T-cell (primary cell): Measurements from ENCODE around the gene RASA1. TPM values are rescaled to one million over a fixed set of nuclear protein-coding genes. Genes with fewer than 3 reads are reported as not detected.
A peak's percentile ranks its signal among the peaks of the same experiment; 100 is the strongest.

Experiments used
- ATAC-seq, 4 experiments: fragments of 200-7000 bp in 3 of 4; fragments of 150-1000 bp in 1 of 4; cut with Tn5 transposase; replicated peaks in 1 of 4; 1 replicate in 3 of 4; 2 replicates in 1 of 4; pipeline ENCODE4 v1.10.0; 2021; ENCODE audit warnings: moderate library complexity in 3 of 4, mild to moderate bottlenecking in 2 of 4, moderate number of reproducible peaks in 1 of 4
- CTCF ChIA-PET, 2 donors: fragments of 300-600 bp; sonication (Branson Sonifier 250); formaldehyde crosslinking; loops; one replicate each; lab custom pipeline; 2022; ENCODE audit warnings: antibody characterized with exemption in 2 of 2; lab: Charles Lee
- POLR2A ChIA-PET, 2 donors: fragments of 300-600 bp; sonication (Branson Sonifier 250); formaldehyde crosslinking; loops; one replicate each; lab custom pipeline; 2022; ENCODE audit warnings: antibody characterized with exemption in 2 of 2; lab: Charles Lee
- DNase-seq, 35 experiments: peaks; one replicate each; pipeline versions ENCODE4 v3.0.0 to v3.0.0-alpha.2; 2013 to 2023
- H3K27ac ChIP-seq: one replicate; pipeline ENCODE4 v1.5.1; 2013; ENCODE audit warnings: low read length
- H3K27me3 ChIP-seq, 2 experiments: replicated peaks in 1 of 2; 1 replicate in 1 of 2; 2 replicates in 1 of 2; pipeline versions ENCODE4 v1.6.1 to v1.7.0; 2013; ENCODE audit warnings: low read length in 1 of 2, mixed read lengths in 1 of 2; ENCODE audit not compliant: control insufficient read depth in 2 of 2, insufficient read depth in 2 of 2; ENCODE audit errors: extremely low read depth in 1 of 2
- H3K36me3 ChIP-seq, 2 donors: 1 replicate in 1 of 2; 2 replicates in 1 of 2; pipeline versions ENCODE4 v1.6.1 to v1.7.0; 2013; ENCODE audit warnings: low read length in 1 of 2; ENCODE audit not compliant: control insufficient read depth in 2 of 2, insufficient read depth in 1 of 2; ENCODE audit errors: extremely low read depth in 1 of 2
- H3K4me1 ChIP-seq, 2 experiments: 1 replicate in 1 of 2; 2 replicates in 1 of 2; pipeline versions ENCODE4 v1.6.1 to v1.7.0; 2013; ENCODE audit warnings: low read length in 2 of 2, mixed read lengths in 1 of 2; ENCODE audit not compliant: insufficient read depth in 2 of 2, control insufficient read depth in 1 of 2; ENCODE audit errors: extremely low read depth in 1 of 2
- H3K4me3 ChIP-seq, 2 donors: 1 replicate in 1 of 2; 2 replicates in 1 of 2; pipeline versions ENCODE4 v1.5.1 to v1.7.0; 2013; ENCODE audit warnings: mild to moderate bottlenecking in 2 of 2, low read length in 1 of 2, moderate library complexity in 1 of 2; ENCODE audit not compliant: control insufficient read depth in 1 of 2; ENCODE audit errors: extremely low read depth in 1 of 2
- H3K9me3 ChIP-seq: 2 replicates; pipeline ENCODE4 v1.7.0; 2013
- H3K27ac Mint-ChIP-seq, 2 donors: one replicate each; pipeline ENCODE4 v1.8.0; 2020 to 2021; ENCODE audit warnings: mild to moderate bottlenecking in 2 of 2, mixed read lengths in 2 of 2
- H3K27me3 Mint-ChIP-seq, 2 donors: one replicate each; pipeline ENCODE4 v1.8.0; 2021 to 2022; ENCODE audit warnings: mixed read lengths in 2 of 2
- H3K36me3 Mint-ChIP-seq: one replicate; pipeline ENCODE4 v1.8.0; 2021; ENCODE audit warnings: mixed read lengths
- H3K4me1 Mint-ChIP-seq, 3 donors: one replicate each; pipeline ENCODE4 v1.8.0; 2020 to 2022; ENCODE audit warnings: mixed read lengths in 3 of 3, mild to moderate bottlenecking in 1 of 3
- H3K4me3 Mint-ChIP-seq, 3 donors: one replicate each; pipeline ENCODE4 v1.8.0; 2020 to 2022; ENCODE audit warnings: mild to moderate bottlenecking in 3 of 3, mixed read lengths in 3 of 3, moderate library complexity in 3 of 3
- H3K9me3 Mint-ChIP-seq, 3 donors: one replicate each; pipeline ENCODE4 v1.8.0; 2020 to 2022; ENCODE audit warnings: mixed read lengths in 3 of 3
- WGBS: methylation state at CpG from one replicate; pipeline ENCODE4 v1.1.5; 2013; ENCODE audit warnings: missing lambda C conversion rate; ENCODE audit not compliant: insufficient coverage; 5-methylcytosine and 5-hydroxymethylcytosine counted together
- total RNA-seq, 35 experiments: library from RNA in 6 of 35; stranded (reverse) in 6 of 35; fragments of 120-200 nt in 1 of 35; gene quantifications; one replicate each; pipeline versions ENCODE4 v1.2.1 to v1.2.4 and lab custom pipeline; 2013 to 2026

The RASA1 gene
- total RNA-seq, 5 donors from 2014 or later (not counting 1 experiment from before 2014, with no cell fraction given): 23.9 to 32.5 (median 24.7) TPM

- no peak for DNase-seq
- H3K27ac Mint-ChIP-seq: peak overlapping the region; percentile 56 to 58
- no CpG with 5 or more reads among the region's 2 CpGs for WGBS
- no peaks in the 10 kb centered on the region for H3K9me3 Mint-ChIP-seq
- no peaks in the 10 kb centered on the region for H3K9me3 ChIP-seq
- H3K27me3 Mint-ChIP-seq: no peaks in the 10 kb centered on the region
- H3K36me3 Mint-ChIP-seq: peaks cover 14% of the 10 kb centered on the region
- ChIA-PET POLR2A (interaction anchor here in 1 of 2 donors (0.6 kb wide), 1 partner anchor 73 kb away, joined by 3 read pairs; no protein-coding TSS in a partner anchor), CTCF (interaction anchor here in 1 of 2 donors (0.7 to 1.1 kb wide), 4 partner anchors 9 to 1253 kb away, joined by 3 to 7 read pairs (median 3); no protein-coding TSS in a partner anchor)
- no peak overlapping the region for H3K4me3 Mint-ChIP-seq
- no peaks in the 10 kb centered on the region for H3K27me3 ChIP-seq
- no peak for ATAC-seq
- peaks cover 2 to 15% of the 10 kb centered on the region in 2 experiments for H3K4me1 ChIP-seq
- no peak overlapping the region for H3K4me3 ChIP-seq
- no peaks in the 10 kb centered on the region for H3K36me3 ChIP-seq
- no peak overlapping the region for H3K27ac ChIP-seq
- peaks cover 64 to 70% (median 69%) of the 10 kb centered on the region in 3 donors for H3K4me1 Mint-ChIP-seq
Observed at GRCh38 chr5:87327998-87328397, 60.3 kb downstream of the RASA1 start.

DNA sequence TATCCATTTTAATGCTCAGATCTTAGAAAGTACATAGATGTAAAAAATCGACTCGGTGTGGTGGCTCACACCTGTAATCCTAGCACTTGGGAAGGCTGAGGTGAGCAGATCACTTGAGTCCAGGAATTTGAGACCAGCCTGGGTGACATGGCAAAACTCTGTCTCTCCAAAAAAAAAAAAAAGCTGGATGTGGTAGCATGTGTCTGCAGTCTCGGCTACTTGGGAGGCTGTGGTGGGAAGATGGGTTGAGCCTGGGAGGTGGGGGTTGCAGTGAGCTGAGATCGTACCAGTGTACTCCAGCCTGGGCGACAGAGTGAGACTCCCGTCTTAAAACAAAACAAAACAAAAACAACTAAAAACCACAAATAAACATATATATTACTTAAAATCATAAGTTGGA lies 61.4 kb downstream of the RASA1 start:
- Histone ChIP-seq H3K4me1 (peaks cover 2 to 5% of the 10 kb centered on the region in 2 experiments), H3K27me3 (no peaks in the 10 kb centered on the region), H3K9me3 (no peaks in the 10 kb centered on the region), H3K36me3 (peaks cover under 1 to 8% of the 10 kb centered on the region in 2 donors), H3K27ac (no peak overlapping the region), H3K4me3 (no peak overlapping the region)
- Mint-ChIP-seq H3K27me3 (no peaks in the 10 kb centered on the region), H3K27ac (peak overlapping the region; percentile 44 to 55), H3K4me1 (peaks cover 53 to 58% (median 58%) of the 10 kb centered on the region in 3 donors), H3K36me3 (peaks cover 24% of the 10 kb centered on the region), H3K9me3 (no peaks in the 10 kb centered on the region), H3K4me3 (no peak overlapping the region)
- DNase-seq (no peak), ATAC-seq (no peak)
- CTCF ChIA-PET: interaction anchor here in 1 of 2 donors (0.7 kb wide), 1 partner anchor 234 kb away, joined by 7 read pairs; no protein-coding TSS in a partner anchor
- WGBS: 100% methylated on average over 1 of the region's 6 CpGs
- POLR2A ChIA-PET: interaction anchor here in 1 of 2 donors (0.6 kb wide), 2 partner anchors 25 to 45 kb away, joined by 3 to 5 read pairs; no protein-coding TSS in a partner anchor

DNA sequence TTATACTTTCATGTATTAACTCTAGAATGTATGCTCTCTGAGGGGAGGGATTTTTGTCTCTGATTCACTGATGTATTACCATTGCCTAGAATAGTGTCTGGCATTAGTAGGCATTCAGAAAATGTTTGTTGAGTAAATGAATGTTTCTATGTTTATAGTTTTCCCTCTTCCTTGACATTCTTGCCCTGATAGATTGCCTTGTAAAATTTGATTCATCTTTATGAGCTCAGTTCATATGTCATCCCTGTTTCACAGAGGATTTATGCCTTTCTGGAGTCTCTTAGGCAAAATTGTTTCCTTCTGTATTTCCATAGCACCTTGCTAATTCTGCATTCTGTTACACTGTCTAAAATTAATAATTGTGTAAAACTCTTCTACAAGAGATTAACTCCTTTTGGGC lies 72.3 kb downstream of the RASA1 start:
- H3K27me3 ChIP-seq: no peaks in the 10 kb centered on the region
- Mint-ChIP-seq H3K36me3 (peaks cover 57% of the 10 kb centered on the region), H3K27me3 (no peaks in the 10 kb centered on the region), H3K4me3 (peak overlapping the region in 1 of 3 donors; percentile 50), H3K9me3 (peaks cover 0 to 4% (median 0%) of the 10 kb centered on the region in 3 donors), H3K27ac (peak overlapping the region; percentile 87 to 89), H3K4me1 (peaks cover 26 to 28% (median 26%) of the 10 kb centered on the region in 3 donors)
- ChIA-PET CTCF (interaction anchor here in 1 of 2 donors (1.4 kb wide), 1 partner anchor 60 kb away, joined by 4 read pairs; no protein-coding TSS in a partner anchor), POLR2A (interaction anchor here in 1 of 2 donors (0.7 kb wide), 1 partner anchor 72 kb away, joined by 10 read pairs; the partner anchor contains the start of gene RASA1)
- H3K4me1 ChIP-seq: peaks cover 4 to 18% of the 10 kb centered on the region in 2 experiments
- H3K27ac ChIP-seq: peak overlapping the region; percentile 76
- no peaks in the 10 kb centered on the region for H3K9me3 ChIP-seq
- no peak overlapping the region for H3K4me3 ChIP-seq
- DNase-seq: no peak
- peaks cover 0 to 33% of the 10 kb centered on the region in 2 donors for H3K36me3 ChIP-seq
- no peak for ATAC-seq

DNA sequence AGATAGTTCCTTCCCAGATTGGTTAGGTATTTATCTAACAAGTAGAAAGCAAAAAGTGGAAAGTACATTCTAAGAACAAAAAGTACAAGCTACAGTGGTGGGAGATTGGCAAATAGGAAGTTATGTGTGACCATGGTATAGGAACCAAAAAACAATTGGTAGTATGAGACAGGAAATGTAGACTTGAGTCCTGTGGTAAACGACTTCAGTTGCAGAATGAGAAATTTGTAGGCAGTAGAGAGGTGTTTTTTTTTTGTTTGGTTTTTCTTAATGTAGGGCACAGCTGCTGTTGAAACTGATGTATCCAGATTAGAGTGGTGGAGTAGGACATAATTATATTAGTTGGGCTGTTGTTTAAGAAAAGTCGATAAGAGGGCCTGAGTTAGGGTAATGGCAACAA lies 73.0 kb downstream of the RASA1 start:
- H3K4me3 ChIP-seq: peak overlapping the region in 1 of 2 donors; percentile 23
- ChIA-PET POLR2A (interaction anchor here in 1 of 2 donors (0.7 kb wide), 2 partner anchors 35 to 73 kb away, joined by 3 to 10 read pairs; partner anchors contain the start of gene RASA1), CTCF (no interaction called here)
- WGBS: 0% methylated on average over 1 of the region's 2 CpGs
- ATAC-seq (peak; percentile 78 to 99 (median 96)), DNase-seq (peak in 3 of 35 experiments; percentile 0 to 59 (median 5))
- Mint-ChIP-seq H3K27ac (peak overlapping the region; percentile 87 to 89), H3K36me3 (peaks cover 51% of the 10 kb centered on the region), H3K9me3 (peaks cover 0 to 4% (median 0%) of the 10 kb centered on the region in 3 donors), H3K4me3 (peak overlapping the region; percentile 28 to 52 (median 50)), H3K27me3 (no peaks in the 10 kb centered on the region), H3K4me1 (peaks cover 26 to 29% (median 28%) of the 10 kb centered on the region in 3 donors)
- H3K4me1 ChIP-seq: peaks cover 4 to 18% of the 10 kb centered on the region in 2 experiments
- no peaks in the 10 kb centered on the region for H3K27me3 ChIP-seq
- H3K9me3 ChIP-seq: no peaks in the 10 kb centered on the region
- peaks cover 0 to 31% of the 10 kb centered on the region in 2 donors for H3K36me3 ChIP-seq
- H3K27ac ChIP-seq: peak overlapping the region; percentile 76

GRCh38 chr5:87347272-87347671 lies 79.6 kb downstream of the RASA1 start:
- no peak for DNase-seq
- Mint-ChIP-seq H3K27ac (no peak overlapping the region), H3K27me3 (no peaks in the 10 kb centered on the region), H3K4me3 (no peak overlapping the region), H3K4me1 (peaks cover 14 to 20% (median 16%) of the 10 kb centered on the region in 3 donors), H3K9me3 (peaks cover 0 to 4% (median 0%) of the 10 kb centered on the region in 3 donors), H3K36me3 (peaks cover 31% of the 10 kb centered on the region)
- peaks cover 0 to under 1% of the 10 kb centered on the region in 2 experiments for H3K4me1 ChIP-seq
- H3K36me3 ChIP-seq: peaks cover 0 to 26% of the 10 kb centered on the region in 2 donors
- no peaks in the 10 kb centered on the region for H3K9me3 ChIP-seq
- ChIA-PET POLR2A (interaction anchor here in 1 of 2 donors (0.6 to 0.7 kb wide), 2 partner anchors 49 to 268 kb away, joined by 3 to 4 read pairs; no protein-coding TSS in a partner anchor), CTCF (interaction anchor here in 1 of 2 donors (1.0 kb wide), 1 partner anchor 17 kb away, joined by 3 read pairs; no protein-coding TSS in a partner anchor)
- no peak for ATAC-seq
- H3K27me3 ChIP-seq: no peaks in the 10 kb centered on the region
- no peak overlapping the region for H3K27ac ChIP-seq
- H3K4me3 ChIP-seq: no peak overlapping the region
- no CpG with 5 or more reads among the region's 1 CpG for WGBS

DNA sequence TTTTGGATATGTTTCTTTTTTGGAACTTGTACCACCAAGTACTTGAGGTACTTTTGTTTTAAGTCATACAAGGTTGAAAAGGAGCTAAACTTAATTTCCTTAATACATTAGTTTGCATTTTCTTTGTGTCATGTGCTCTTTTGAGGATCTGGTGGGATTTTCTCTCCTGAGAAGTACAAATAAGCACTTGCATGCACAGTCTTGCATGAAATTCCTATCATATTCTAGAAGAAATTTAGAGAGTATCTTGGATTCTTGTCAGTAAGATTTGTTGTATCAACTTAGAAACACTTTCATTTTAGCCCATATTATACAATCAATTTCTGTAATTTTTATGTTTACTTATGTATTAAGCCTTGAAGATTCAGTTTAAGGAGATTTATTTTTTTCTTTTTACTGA lies 80.2 kb downstream of the RASA1 start:
- Mint-ChIP-seq H3K9me3 (peaks cover 0 to 4% (median 0%) of the 10 kb centered on the region in 3 donors), H3K4me3 (no peak overlapping the region), H3K36me3 (peaks cover 27% of the 10 kb centered on the region), H3K27ac (peak overlapping the region in 1 of 2 donors; percentile 36), H3K4me1 (peaks cover 12 to 17% (median 13%) of the 10 kb centered on the region in 3 donors), H3K27me3 (no peaks in the 10 kb centered on the region)
- POLR2A ChIA-PET: interaction anchor here in 1 of 2 donors (0.6 kb wide), 1 partner anchor 49 kb away, joined by 3 read pairs; no protein-coding TSS in a partner anchor
- Histone ChIP-seq H3K27ac (no peak overlapping the region), H3K36me3 (peaks cover 0 to 23% of the 10 kb centered on the region in 2 donors), H3K4me1 (no peaks in the 10 kb centered on the region), H3K27me3 (no peaks in the 10 kb centered on the region), H3K4me3 (no peak overlapping the region), H3K9me3 (no peaks in the 10 kb centered on the region)
- DNase-seq (no peak), ATAC-seq (no peak)
- CTCF ChIA-PET: no interaction called here
